Thyroid gland (tissue), 4 donors: ENCODE measurements around the gene COX6A1.

Experiments
- CTCF ChIP-seq, 6 experiments: fragments of 200-600 bp in 3 of 6; fragments of 450-650 bp in 3 of 6; sonication (generic) in 3 of 6; IDR thresholded peaks; one replicate each; pipeline ENCODE4 v1.5.1; 2016 to 2019; ENCODE audit warnings: antibody characterized with exemption in 6 of 6, mild to moderate bottlenecking in 2 of 6, inconsistent platforms in 1 of 6, moderate library complexity in 1 of 6
- POLR2A ChIP-seq, 2 donors: fragments of 450-650 bp; IDR thresholded peaks; one replicate each; pipeline ENCODE4 v1.6.1; 2017; ENCODE audit warnings: antibody characterized with exemption in 2 of 2, mild to moderate bottlenecking in 2 of 2, moderate library complexity in 1 of 2

GRCh38 chr12:120402217-120402616, 35.7 kb upstream of the COX6A1 start:
- TF ChIP-seq CTCF (IDR thresholded peaks at IDR 0.05): no peak
- no peak for TF ChIP-seq POLR2A (IDR thresholded peaks at IDR 0.05)
